Parathyroid adenoma (tissue), 2 donors: ENCODE results near the gene SLCO2A1.

ENCODE experiments used
- H2AFZ ChIP-seq: fragments of 300-600 bp; sonication (generic); one replicate; pipeline ENCODE4 v1.7.0; 2017; ENCODE audit warnings: antibody characterized with exemption, mild to moderate bottlenecking
- H3K27ac ChIP-seq: fragments of 300-600 bp; sonication (generic); one replicate; pipeline ENCODE4 v1.7.0; 2017
- H3K27me3 ChIP-seq: fragments of 300-600 bp; sonication (generic); one replicate; pipeline ENCODE4 v1.7.0; 2017; ENCODE audit warnings: low read length; ENCODE audit not compliant: control insufficient read depth, insufficient read depth
- H3K36me3 ChIP-seq: fragments of 300-600 bp; sonication (generic); one replicate; pipeline ENCODE4 v1.7.0; 2017; ENCODE audit warnings: low read length; ENCODE audit not compliant: control insufficient read depth, insufficient read depth
- H3K4me1 ChIP-seq: fragments of 300-600 bp; sonication (generic); one replicate; pipeline ENCODE4 v1.7.0; 2017; ENCODE audit warnings: control low read depth
- H3K4me2 ChIP-seq: fragments of 300-600 bp; sonication (generic); one replicate; pipeline ENCODE4 v1.7.0; 2017; ENCODE audit warnings: low read length
- H3K4me3 ChIP-seq: fragments of 300-600 bp; sonication (generic); one replicate; pipeline ENCODE4 v1.7.0; 2017; ENCODE audit warnings: low read depth, low read length
- H3K79me2 ChIP-seq: fragments of 300-600 bp; sonication (generic); one replicate; pipeline ENCODE4 v1.7.0; 2017; ENCODE audit warnings: control low read depth
- H3K9ac ChIP-seq: fragments of 300-600 bp; sonication (generic); one replicate; pipeline ENCODE4 v1.7.0; 2017; ENCODE audit warnings: mild to moderate bottlenecking
- H3K9me3 ChIP-seq: fragments of 300-600 bp; sonication (generic); one replicate; pipeline ENCODE4 v1.7.0; 2017; ENCODE audit warnings: low read length; ENCODE audit not compliant: control insufficient read depth
- TF ChIP-seq, protein P1 (sequence below): fragments of 300-600 bp; sonication (generic); IDR thresholded peaks from one replicate; pipeline ENCODE4 v1.7.0; 2017; ENCODE audit warnings: antibody characterized with exemption, mild to moderate bottlenecking
- donor health status: primary hyperparathyroidism.

SLCO2A1 gene

DNA sequence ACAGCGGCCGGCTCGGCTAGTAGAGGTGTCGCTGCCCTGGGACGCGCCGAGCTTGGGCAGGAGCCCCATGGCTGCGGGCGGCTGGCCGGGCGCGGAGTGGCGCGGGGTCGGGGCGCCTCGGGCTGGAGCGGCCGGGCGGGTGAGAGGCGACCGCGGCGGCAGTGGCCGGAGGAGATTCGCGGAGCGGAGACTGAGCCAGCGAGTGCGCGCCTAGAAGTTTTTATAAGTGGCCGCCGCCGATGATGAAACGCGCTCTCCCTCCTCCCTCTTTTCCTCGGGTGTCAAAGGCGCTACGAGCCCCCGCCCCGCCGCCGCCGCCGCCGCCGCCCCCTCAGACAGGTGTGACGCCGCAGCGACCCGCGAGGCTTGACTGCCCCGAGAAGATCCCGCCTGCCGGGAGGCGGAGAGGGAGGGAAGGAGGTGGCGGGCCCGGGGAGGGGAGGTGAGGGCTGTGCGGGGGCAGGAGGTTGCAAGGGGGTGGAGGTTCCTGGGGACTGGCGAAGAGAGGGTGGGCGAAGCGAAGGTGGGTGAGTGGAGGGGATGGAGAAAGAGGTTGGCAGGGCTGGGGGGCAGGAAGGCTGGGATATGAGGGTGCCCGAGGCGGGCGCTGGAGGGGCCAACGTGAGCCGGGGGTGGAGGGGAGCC, at the start of gene SLCO2A1:
SLCO2A1 (minus strand) TSS at position 192 of the 645 bp plus-strand sequence; CDS start at position 69, 123 bp downstream.
- Histone ChIP-seq H3K27me3 (no peaks in the 10 kb centered on the region), H3K9ac (no peak within 1 kb of the TSS), H3K36me3 (no peaks in the 10 kb centered on the region), H3K27ac (peak within 1 kb of the TSS; percentile 30), H3K79me2 (no peaks in the 10 kb centered on the region), H3K4me3 (peak within 1 kb of the TSS; percentile 46), H2AFZ (peak within 1 kb of the TSS; percentile 88), H3K9me3 (no peaks in the 10 kb centered on the region), H3K4me2 (peak within 1 kb of the TSS; percentile 64), H3K4me1 (no peaks in the 10 kb centered on the region)
- TF ChIP-seq, protein P1, sequence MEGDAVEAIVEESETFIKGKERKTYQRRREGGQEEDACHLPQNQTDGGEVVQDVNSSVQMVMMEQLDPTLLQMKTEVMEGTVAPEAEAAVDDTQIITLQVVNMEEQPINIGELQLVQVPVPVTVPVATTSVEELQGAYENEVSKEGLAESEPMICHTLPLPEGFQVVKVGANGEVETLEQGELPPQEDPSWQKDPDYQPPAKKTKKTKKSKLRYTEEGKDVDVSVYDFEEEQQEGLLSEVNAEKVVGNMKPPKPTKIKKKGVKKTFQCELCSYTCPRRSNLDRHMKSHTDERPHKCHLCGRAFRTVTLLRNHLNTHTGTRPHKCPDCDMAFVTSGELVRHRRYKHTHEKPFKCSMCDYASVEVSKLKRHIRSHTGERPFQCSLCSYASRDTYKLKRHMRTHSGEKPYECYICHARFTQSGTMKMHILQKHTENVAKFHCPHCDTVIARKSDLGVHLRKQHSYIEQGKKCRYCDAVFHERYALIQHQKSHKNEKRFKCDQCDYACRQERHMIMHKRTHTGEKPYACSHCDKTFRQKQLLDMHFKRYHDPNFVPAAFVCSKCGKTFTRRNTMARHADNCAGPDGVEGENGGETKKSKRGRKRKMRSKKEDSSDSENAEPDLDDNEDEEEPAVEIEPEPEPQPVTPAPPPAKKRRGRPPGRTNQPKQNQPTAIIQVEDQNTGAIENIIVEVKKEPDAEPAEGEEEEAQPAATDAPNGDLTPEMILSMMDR = no peak

DNA sequence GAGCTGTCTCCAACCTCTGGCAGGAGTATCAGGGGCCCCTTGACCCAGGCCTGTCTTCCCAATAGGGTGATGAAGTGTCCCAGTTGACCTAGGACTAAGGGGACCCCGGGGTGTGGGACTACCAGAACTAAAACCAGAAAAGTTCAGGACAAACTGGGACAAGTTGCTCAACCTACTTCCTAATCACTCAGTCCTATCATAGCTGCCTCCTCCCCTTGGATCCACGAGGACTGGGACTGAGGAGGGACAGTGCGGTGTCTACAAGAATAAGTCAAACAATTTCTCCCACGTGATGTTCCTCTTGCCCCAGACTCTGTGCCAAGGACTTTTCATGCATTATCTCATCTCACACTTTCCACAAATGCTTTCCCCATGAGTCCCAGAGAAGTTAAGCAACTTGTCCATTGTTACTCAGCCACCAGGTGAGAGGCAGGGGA, 49.4 kb upstream of the SLCO2A1 start:
- H3K4me3 ChIP-seq = no peak overlapping the region
- no peaks in the 10 kb centered on the region for H3K4me1 ChIP-seq
- H3K4me2 ChIP-seq = no peak overlapping the region
- H3K27ac ChIP-seq = no peak overlapping the region
- no peak overlapping the region for H3K9ac ChIP-seq
- H2AFZ ChIP-seq = no peak overlapping the region
- H3K9me3 ChIP-seq = no peaks in the 10 kb centered on the region
- no peaks in the 10 kb centered on the region for H3K79me2 ChIP-seq
- TF ChIP-seq, protein P1 = no peak
- H3K36me3 ChIP-seq = no peaks in the 10 kb centered on the region
- no peaks in the 10 kb centered on the region for H3K27me3 ChIP-seq

DNA sequence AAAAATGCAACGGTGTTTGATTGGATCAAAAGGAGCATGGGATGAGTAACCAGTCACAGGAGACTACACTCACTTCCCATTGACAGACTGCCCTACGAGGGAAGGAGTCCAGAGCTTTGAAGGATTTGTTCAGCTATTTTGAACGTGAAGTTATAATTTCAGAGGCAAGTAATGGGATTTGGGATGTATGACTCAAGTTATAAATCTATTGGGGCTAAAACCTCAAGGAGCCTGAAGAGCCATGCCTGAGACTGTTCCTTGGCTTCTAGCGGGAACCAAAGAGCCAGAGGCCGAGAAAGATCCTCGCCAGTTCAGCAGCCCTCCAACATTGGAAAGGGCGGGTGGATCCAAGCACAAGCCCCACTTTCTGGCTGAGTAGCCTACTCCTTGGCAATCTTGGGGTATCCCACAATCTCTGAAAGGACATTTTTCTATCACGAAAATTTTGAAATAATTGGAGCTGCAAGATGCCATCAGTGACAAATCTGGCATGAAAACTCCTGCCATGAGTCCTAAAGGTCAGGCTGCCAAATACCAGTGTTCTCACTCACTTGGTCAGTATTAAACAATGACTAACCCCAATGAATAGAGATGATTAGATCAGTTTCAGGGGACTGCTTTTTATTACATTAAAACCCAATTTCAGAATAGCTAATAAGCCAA, 48.6 kb upstream of the SLCO2A1 start:
- Histone ChIP-seq H3K27ac (no peak overlapping the region), H3K4me3 (no peak overlapping the region), H3K9ac (no peak overlapping the region), H3K79me2 (no peaks in the 10 kb centered on the region), H3K4me1 (no peaks in the 10 kb centered on the region), H3K36me3 (no peaks in the 10 kb centered on the region), H3K4me2 (no peak overlapping the region), H3K27me3 (no peaks in the 10 kb centered on the region), H2AFZ (no peak overlapping the region), H3K9me3 (no peaks in the 10 kb centered on the region)
- TF ChIP-seq, protein P1 = no peak

DNA sequence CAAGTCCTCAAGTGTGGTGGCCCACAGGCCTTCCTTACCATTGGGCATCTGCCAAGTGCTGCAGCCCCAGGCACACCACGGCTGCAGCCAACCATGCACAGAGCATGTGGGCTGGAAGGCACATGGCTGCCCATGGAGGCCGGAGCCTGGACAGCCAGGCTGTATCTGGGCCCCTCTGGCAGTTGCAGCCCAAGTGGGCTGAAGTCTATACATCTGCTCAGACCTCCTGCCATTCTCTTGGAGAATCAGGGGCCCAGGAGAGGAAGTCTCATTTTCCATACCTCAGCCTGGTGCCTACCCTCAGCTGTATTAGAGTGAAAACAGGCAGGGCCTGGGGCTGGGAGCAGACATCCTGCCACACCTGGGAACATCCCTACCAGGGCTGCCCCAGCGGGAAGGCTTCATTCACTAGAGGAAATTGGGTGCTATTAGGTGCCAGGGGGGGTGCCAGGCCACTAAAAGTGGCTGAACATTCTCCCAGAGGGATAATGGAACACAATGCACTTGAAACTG, 48.0 kb upstream of the SLCO2A1 start:
- Histone ChIP-seq H3K27me3 (no peaks in the 10 kb centered on the region), H3K4me3 (no peak overlapping the region), H3K4me2 (no peak overlapping the region), H3K9me3 (no peaks in the 10 kb centered on the region), H2AFZ (no peak overlapping the region), H3K9ac (no peak overlapping the region), H3K4me1 (no peaks in the 10 kb centered on the region), H3K36me3 (no peaks in the 10 kb centered on the region), H3K27ac (no peak overlapping the region), H3K79me2 (no peaks in the 10 kb centered on the region)
- TF ChIP-seq, protein P1 = no peak
